Gastrocnemius medialis (tissue), 4 donors: Measurements from ENCODE around the gene CMC1. TPM values are rescaled to one million over a fixed set of nuclear protein-coding genes. Genes with fewer than 3 reads are reported as not detected.

Experiments
- ATAC-seq, 2 donors: fragments of 150-250 bp; one replicate each; pipeline ENCODE4 v1.9.1; 2016
- DNase-seq, 2 donors: peaks; one replicate each; pipeline ENCODE4 v3.0.0-alpha.2; 2019
- H3K27ac ChIP-seq, 4 donors: fragments of 200-600 bp; sonication (generic); 1 replicate in 1 of 4; 2 replicates in 3 of 4; pipeline ENCODE4 v1.5.1; 2016 to 2018; ENCODE audit warnings: mild to moderate bottlenecking in 2 of 4, moderate library complexity in 1 of 4
- H3K27me3 ChIP-seq, 3 donors: fragments of 200-600 bp; sonication (generic) in 2 of 3; 1 replicate in 1 of 3; 2 replicates in 2 of 3; pipeline versions ENCODE4 v1.5.1 to v1.6.0; 2016 to 2019; ENCODE audit warnings: mild to moderate bottlenecking in 1 of 3, moderate library complexity in 1 of 3
- H3K36me3 ChIP-seq, 2 donors: fragments of 200-600 bp; sonication (generic) in 1 of 2; one replicate each; pipeline ENCODE4 v1.5.1; 2017 to 2018
- H3K4me1 ChIP-seq, 2 donors: fragments of 200-600 bp; sonication (generic) in 1 of 2; one replicate each; pipeline ENCODE4 v1.5.1; 2016 to 2017; ENCODE audit warnings: mild to moderate bottlenecking in 2 of 2
- H3K4me3 ChIP-seq, 4 donors: fragments of 200-600 bp; sonication (generic) in 3 of 4; 1 replicate in 1 of 4; 2 replicates in 3 of 4; pipeline ENCODE4 v1.5.1; 2016 to 2019; ENCODE audit warnings: mild to moderate bottlenecking in 2 of 4
- H3K9me3 ChIP-seq, 3 donors: fragments of 200-600 bp; sonication (generic) in 2 of 3; 1 replicate in 1 of 3; 2 replicates in 2 of 3; pipeline ENCODE4 v1.5.1; 2016 to 2019
- POLR2A ChIP-seq, 2 donors: fragments of 450-650 bp; IDR thresholded peaks; one replicate each; pipeline ENCODE4 v1.6.1; 2017; ENCODE audit warnings: antibody characterized with exemption in 2 of 2, mild to moderate bottlenecking in 2 of 2, moderate library complexity in 2 of 2
- in situ Hi-C, 4 donors: fragments of 200-750 bp; cut with MboI; loops; one replicate each; pipeline versions ENCODE4 v1.15.0 to v1.8.0; 2017; ENCODE audit warnings: low sequenced_read_pairs in 4 of 4
- intact Hi-C: fragments of 100-400 bp; cut with DNase I; formaldehyde crosslinking; loops from one replicate; pipeline ENCODE4 v1.15.1; 2023; ENCODE audit warnings: low total_unique reads
- total RNA-seq, 4 donors: library from RNA; depleted of rRNA; stranded (reverse); fragments of >200 nt; gene quantifications; one replicate each; pipeline versions ENCODE4 v1.1.0 to v1.2.3, GENCODE V29; 2016
- TF ChIP-seq, protein P1 (sequence below), 5 experiments: fragments of 450-650 bp in 3 of 5; fragments of 200-600 bp in 2 of 5; sonication (generic) in 2 of 5; IDR thresholded peaks in 4 of 5; conservative IDR thresholded peaks in 1 of 5; 1 replicate in 4 of 5; 2 replicates in 1 of 5; pipeline ENCODE4 v1.5.1; 2016 to 2019; ENCODE audit warnings: antibody characterized with exemption in 5 of 5, mild to moderate bottlenecking in 3 of 5, moderate library complexity in 3 of 5

CMC1 gene
- total RNA-seq, 4 donors from 2014 or later, result 2.7 to 27.6 (median 18.4) TPM

- peak; percentile 95 to 97 for DNase-seq
- TF ChIP-seq, protein P1, sequence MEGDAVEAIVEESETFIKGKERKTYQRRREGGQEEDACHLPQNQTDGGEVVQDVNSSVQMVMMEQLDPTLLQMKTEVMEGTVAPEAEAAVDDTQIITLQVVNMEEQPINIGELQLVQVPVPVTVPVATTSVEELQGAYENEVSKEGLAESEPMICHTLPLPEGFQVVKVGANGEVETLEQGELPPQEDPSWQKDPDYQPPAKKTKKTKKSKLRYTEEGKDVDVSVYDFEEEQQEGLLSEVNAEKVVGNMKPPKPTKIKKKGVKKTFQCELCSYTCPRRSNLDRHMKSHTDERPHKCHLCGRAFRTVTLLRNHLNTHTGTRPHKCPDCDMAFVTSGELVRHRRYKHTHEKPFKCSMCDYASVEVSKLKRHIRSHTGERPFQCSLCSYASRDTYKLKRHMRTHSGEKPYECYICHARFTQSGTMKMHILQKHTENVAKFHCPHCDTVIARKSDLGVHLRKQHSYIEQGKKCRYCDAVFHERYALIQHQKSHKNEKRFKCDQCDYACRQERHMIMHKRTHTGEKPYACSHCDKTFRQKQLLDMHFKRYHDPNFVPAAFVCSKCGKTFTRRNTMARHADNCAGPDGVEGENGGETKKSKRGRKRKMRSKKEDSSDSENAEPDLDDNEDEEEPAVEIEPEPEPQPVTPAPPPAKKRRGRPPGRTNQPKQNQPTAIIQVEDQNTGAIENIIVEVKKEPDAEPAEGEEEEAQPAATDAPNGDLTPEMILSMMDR (IDR thresholded peaks at IDR 0.05 in 4 of 5, conservative IDR thresholded peaks at IDR 0.05 in 1 of 5), result peak in 3 of 5 experiments; percentile 18 to 38 (median 34)
- TF ChIP-seq POLR2A (IDR thresholded peaks at IDR 0.05), result peak; percentile 93
- H3K27me3 ChIP-seq, result no peaks in the 10 kb centered on the region
- ATAC-seq, result peak; percentile 87 to 91
- in situ Hi-C loops, result no loop called here
- peaks cover 0 to 12% (median 4%) of the 10 kb centered on the region in 3 donors for H3K9me3 ChIP-seq
- H3K4me3 ChIP-seq, result peak within 1 kb of the TSS; percentile 76 to 98 (median 92)
- H3K4me1 ChIP-seq, result peaks cover 44 to 48% of the 10 kb centered on the region in 2 donors
- peak within 1 kb of the TSS; percentile 94 to 100 (median 98) for H3K27ac ChIP-seq
- intact Hi-C loops, result loop anchor here (1.0 to 10.0 kb wide), 3 partner anchors 865 to 1293 kb away; partner anchors contain the start of genes RBMS3 and SLC4A7
- H3K36me3 ChIP-seq, result peaks cover 0 to 15% of the 10 kb centered on the region in 2 donors
Observed at GRCh38 chr3:28348629-28349468, 107.4 kb downstream of the CMC1 start, which contains the start of the genes AZI2 and ZCWPW2. Gene AZI2 (minus strand): TSS chr3:28348824. CDS start chr3:28340617, 8,207 bp downstream. Gene ZCWPW2 (plus strand): TSS chr3:28348721. CDS start chr3:28413069, 64,348 bp downstream.

GRCh38 chr3:28349469-28350000 is 108.1 kb downstream of the CMC1 start:
- in situ Hi-C loops, result no loop called here
- Histone ChIP-seq H3K4me3 (peak overlapping the region; percentile 76 to 98 (median 92)), H3K9me3 (peaks cover 0 to 13% (median 4%) of the 10 kb centered on the region in 3 donors), H3K36me3 (peaks cover 0 to 17% of the 10 kb centered on the region in 2 donors), H3K4me1 (peaks cover 37 to 43% of the 10 kb centered on the region in 2 donors), H3K27me3 (no peaks in the 10 kb centered on the region), H3K27ac (peak overlapping the region; percentile 94 to 100 (median 98))
- ATAC-seq (peak; percentile 2 to 39), DNase-seq (no peak)
- intact Hi-C loops, result loop anchor here (5.0 to 10.0 kb wide), 2 partner anchors 935 to 1293 kb away; partner anchors contain the start of gene RBMS3
- no peak for TF ChIP-seq POLR2A (IDR thresholded peaks at IDR 0.05)
- TF ChIP-seq, protein P1 (IDR thresholded peaks at IDR 0.05 in 4 of 5, conservative IDR thresholded peaks at IDR 0.05 in 1 of 5), result peak in 2 of 5 experiments; percentile 9 to 11

Other genes starting within 250 kb of the CMC1 start
- gene ZCWPW2, start 107.1 kb downstream of the CMC1 start, total RNA-seq, result 1 to 10 TPM in 2 of 4 donors, under 1 TPM in 1, not detected in 1; 0.55 to 1.6 (median 1.3) TPM
- 10 to 100 TPM; 27.6 to 90.9 (median 59.2) TPM for gene AZI2, start 107.2 kb downstream of the CMC1 start, total RNA-seq